Smooth muscle cell of the coronary artery (primary cell): Measurements from ENCODE around the gene IQCC. TPM values are rescaled to one million over a fixed set of nuclear protein-coding genes. Genes with fewer than 3 reads are reported as not detected.

Experiments used
- total RNA-seq: library from RNA; depleted of rRNA; stranded (reverse); fragments of >200 nt; gene quantifications from 2 replicates; pipeline ENCODE4 v1.2.3, GENCODE V29; 2014; ENCODE audit warnings: low replicate concordance

The IQCC gene
- 1.3 and 1.6 TPM in 2 replicates for total RNA-seq

DNA sequence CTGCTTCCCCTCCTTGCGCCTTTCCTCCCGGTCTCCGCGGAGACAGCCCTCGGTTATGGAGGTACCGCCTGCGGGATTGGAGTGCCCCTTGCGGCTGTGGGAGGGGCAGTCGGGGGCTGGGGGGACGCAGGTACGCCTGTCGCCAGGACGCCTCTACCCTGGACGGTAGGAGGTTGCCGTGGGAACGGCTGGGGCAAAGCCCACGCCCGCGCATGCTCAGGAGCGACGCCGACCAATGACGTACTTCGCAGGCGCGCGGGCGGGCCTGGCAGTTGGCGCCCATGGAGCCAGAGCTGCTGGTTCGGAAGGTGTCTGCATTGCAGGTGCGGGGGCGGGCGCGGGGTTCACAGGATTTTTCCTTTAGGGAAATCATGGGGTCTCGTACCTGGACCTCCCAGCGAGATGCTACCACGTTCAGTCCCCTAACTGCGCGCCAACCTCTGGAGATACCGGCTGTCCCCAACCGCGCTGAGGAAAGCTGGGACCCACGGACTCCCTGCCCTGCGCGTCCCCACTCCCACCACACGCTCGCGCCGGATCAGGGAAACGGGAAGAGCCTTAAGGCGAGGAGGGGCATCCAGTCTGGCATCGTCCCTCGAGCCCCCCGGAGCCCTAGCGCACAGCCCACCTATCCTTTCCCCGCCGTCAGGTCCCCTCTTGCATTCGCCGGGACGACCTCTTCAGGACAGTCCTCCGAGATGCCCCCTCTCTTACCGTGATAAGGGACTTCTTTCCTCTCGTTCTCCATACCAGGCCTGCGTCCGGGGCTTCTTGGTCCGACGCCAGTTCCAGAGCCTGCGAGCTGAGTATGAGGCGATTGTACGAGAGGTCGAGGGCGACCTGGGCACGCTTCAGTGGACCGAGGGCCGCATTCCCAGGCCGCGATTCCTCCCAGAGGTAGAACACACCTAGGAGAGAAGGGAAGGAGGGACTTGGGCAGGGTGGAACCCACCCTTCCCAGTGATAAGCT, at the start of gene IQCC:
TSS of gene IQCC (plus strand) at position 271 of the 970 bp plus-strand sequence. CDS start at position 282, 11 bp downstream.

GRCh38 chr1:32179443-32180185, 25.9 kb upstream of the IQCC start, which contains the start of gene TXLNA:
TXLNA (plus strand) TSS chr1:32179675; CDS start chr1:32180346, 671 bp downstream.

GRCh38 chr1:32200226-32201010, 5.1 kb upstream of the IQCC start, which contains the start of gene CCDC28B:
CCDC28B (plus strand) TSS chr1:32200595; CDS start chr1:32201936, 1,341 bp downstream.

GRCh38 chr1:32208891-32209328, 3.4 kb downstream of the IQCC start, which contains the start of gene DCDC2B:
DCDC2B (plus strand) TSS chr1:32209089; CDS start chr1:32209094, 5 bp downstream.

GRCh38 chr1:32221980-32222755, 16.7 kb downstream of the IQCC start, which contains the start of the genes EIF3I and TMEM234:
EIF3I (plus strand) TSS chr1:32222407; CDS start chr1:32222442, 35 bp downstream.
TMEM234 (minus strand) TSS chr1:32222353; CDS start chr1:32222322, 31 bp downstream.

DNA sequence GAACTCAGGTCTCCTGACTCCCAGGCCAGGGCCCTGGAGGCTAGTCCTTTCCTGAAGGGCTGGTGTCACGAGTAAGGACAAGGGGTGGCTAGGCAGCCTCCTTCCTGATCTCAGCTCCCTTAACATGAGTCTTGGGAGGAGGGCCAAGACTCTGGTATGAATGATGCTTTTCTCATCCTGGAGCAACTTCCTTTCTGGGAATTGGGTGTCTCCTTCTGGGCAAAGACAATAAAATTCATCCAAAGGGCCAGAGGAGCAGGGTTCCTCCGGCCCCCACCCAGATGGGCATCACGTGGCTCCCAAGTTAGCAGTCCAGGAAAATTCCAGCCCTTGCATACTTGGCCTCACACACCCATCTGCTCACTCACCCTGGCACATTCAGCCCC, 41.4 kb downstream of the IQCC start, which contains the start of gene FAM167B:
TSS of gene FAM167B (plus strand) at position 335 of the 386 bp plus-strand sequence. CDS start 200 bp downstream, outside the sequence.

DNA sequence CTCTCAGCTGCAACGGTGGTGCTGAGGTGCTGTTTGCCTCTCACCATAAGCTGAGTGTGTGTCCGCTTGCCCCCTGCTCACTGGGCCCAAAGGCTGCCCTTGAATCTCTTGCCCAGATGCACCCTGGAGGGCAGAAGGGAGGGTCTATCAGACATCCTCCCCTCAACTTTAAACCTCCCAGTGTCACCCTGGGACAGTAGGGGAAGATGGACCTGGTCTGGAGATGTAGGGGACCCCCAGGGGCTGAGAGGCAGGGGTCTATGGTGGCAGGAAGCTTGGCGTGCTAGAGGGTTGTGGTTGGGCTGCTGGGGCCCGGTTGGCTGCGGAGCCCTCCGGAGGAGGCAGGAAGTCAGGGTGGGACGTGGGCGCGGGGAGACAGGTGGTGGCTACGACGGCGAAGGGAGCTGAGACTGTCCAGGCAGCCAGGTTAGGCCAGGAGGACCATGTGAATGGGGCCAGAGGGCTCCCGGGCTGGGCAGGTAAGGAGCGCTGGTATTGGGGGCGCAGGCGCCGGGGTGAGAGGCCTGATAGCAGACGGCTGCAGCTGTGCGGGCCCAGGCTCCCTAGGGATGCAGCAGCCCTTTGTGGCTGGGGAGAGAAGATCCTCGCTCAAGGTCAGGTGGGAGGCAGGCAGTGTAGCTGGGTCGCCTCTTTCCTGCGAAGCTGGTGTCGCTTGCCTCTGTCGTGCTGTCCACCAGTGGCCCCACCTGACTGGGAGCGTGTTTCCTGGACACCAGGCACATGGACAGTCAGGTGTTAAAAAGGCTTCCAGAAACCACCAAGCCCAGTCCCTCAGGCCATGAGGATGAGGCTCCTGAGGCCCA, 45.6 kb downstream of the IQCC start, which contains the start of gene LCK:
TSS of gene LCK (plus strand) at position 373 of the 824 bp plus-strand sequence. CDS start 23,065 bp downstream, outside the sequence.

Other genes with a start within 250 kb of the IQCC start
- 16.7 and 50.6 TPM in 2 replicates for gene KHDRBS1, start 191.8 kb upstream of the IQCC start, total RNA-seq
- 6.1 and 7.2 TPM in 2 replicates for gene TMEM39B, start 132.7 kb upstream of the IQCC start, total RNA-seq
- gene KPNA6, start 97.6 kb upstream of the IQCC start, total RNA-seq = 16.3 and 25.6 TPM in 2 replicates
- gene TXLNA, start 26.0 kb upstream of the IQCC start, total RNA-seq = 57.8 and 69.2 TPM in 2 replicates
- 8.2 and 33.6 TPM in 2 replicates for gene CCDC28B, start 5.1 kb upstream of the IQCC start, total RNA-seq
- gene DCDC2B, start 3.4 kb downstream of the IQCC start, total RNA-seq = not detected in 2 replicates
- gene TMEM234, start 16.7 kb downstream of the IQCC start, total RNA-seq = 14.0 and 14.6 TPM in 2 replicates
- gene EIF3I, start 16.7 kb downstream of the IQCC start, total RNA-seq = 412 and 639 TPM in 2 replicates
- gene FAM167B, start 41.6 kb downstream of the IQCC start, total RNA-seq = 1.6 and 2.7 TPM in 2 replicates
- not detected in 2 replicates for gene LCK, start 45.6 kb downstream of the IQCC start, total RNA-seq
- 71.0 and 91.6 TPM in 2 replicates for gene HDAC1, start 86.4 kb downstream of the IQCC start, total RNA-seq
- gene MARCKSL1, start 130.6 kb downstream of the IQCC start, total RNA-seq = 13.3 and 54.2 TPM in 2 replicates
- gene FAM229A, start 156.8 kb downstream of the IQCC start, total RNA-seq = 0.30 and 1.9 TPM in 2 replicates
- 0.15 and 0.59 TPM in 2 replicates for gene TSSK3, start 156.9 kb downstream of the IQCC start, total RNA-seq
- gene BSDC1, start 188.8 kb downstream of the IQCC start, total RNA-seq = 37.9 and 52.7 TPM in 2 replicates